Hair follicle dermal papilla cell (primary cell): ENCODE results near the gene ALPK1. TPM values are rescaled to one million over a fixed set of nuclear protein-coding genes. Genes with fewer than 3 reads are reported as not detected.

Experiments used
- total RNA-seq: library from RNA; depleted of rRNA; stranded (reverse); fragments of >200 nt; gene quantifications from 2 replicates; pipeline ENCODE4 v1.2.3, GENCODE V29; 2012

Gene ALPK1
- 23.0 and 31.6 TPM in 2 replicates for total RNA-seq

DNA sequence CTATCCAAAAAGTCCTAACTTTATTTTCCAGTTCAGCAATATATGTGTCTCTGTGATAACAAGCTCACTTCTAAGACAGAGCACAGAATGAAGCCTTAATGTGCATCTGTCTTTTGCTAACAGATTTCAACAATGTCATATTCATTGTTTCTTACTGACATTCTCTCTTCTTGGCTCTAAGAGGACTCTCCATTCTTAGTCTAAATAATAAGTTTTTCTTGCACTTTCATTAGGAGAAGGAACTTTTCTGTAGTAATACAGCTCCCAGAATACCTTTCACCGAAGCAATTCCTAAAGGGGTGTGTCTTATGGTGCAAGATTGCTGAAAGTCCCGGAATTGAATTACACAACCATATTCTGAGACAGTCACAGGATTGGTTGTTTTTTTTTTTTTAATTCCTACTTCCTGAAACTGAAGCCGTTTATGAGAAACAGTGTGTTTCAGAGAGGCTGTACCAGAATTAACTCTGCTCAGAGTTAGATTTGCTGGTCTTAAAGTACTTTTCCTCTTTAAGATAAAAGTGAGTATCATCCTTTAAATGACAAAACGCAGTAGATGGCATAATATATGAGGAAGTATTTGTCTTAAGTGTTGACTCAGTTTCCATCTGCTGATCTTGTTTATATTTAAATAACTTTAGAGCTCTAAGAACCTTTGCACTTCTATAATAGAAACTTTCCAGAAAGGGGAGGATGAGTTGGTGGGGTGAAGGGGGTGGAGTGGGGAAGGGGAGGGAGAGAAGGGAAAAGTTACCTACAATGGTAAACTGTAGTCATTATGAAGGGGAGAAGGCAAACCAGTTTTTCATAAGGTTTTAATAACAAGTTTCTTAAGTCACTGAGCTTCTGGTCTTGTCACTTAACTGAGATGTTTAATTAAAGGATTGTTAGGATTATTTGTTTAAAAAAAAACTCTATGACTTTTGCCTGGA lies at the start of gene ALPK1:
ALPK1 (plus strand) TSS at position 421 of the 932 bp plus-strand sequence.

Other genes with a start within 250 kb of the ALPK1 start
- 1.9 and 2.1 TPM in 2 replicates for gene FAM241A, start 151.9 kb upstream of the ALPK1 start, total RNA-seq
- gene AP1AR, start 65.6 kb upstream of the ALPK1 start, total RNA-seq, result 18.5 and 18.9 TPM in 2 replicates
- gene TIFA, start 11.5 kb upstream of the ALPK1 start, total RNA-seq, result 4.7 and 5.0 TPM in 2 replicates
- not detected in 2 replicates for gene NEUROG2, start 218.8 kb downstream of the ALPK1 start, total RNA-seq